CD4-positive, alpha-beta T cell treated with Interferon gamma for 1 hour (primary cell): ENCODE results near the gene ZBTB20.

Experiments
- DNase-seq: peaks from one replicate; pipeline ENCODE4 v3.0.0-alpha.2; 2020

The ZBTB20 gene

DNA sequence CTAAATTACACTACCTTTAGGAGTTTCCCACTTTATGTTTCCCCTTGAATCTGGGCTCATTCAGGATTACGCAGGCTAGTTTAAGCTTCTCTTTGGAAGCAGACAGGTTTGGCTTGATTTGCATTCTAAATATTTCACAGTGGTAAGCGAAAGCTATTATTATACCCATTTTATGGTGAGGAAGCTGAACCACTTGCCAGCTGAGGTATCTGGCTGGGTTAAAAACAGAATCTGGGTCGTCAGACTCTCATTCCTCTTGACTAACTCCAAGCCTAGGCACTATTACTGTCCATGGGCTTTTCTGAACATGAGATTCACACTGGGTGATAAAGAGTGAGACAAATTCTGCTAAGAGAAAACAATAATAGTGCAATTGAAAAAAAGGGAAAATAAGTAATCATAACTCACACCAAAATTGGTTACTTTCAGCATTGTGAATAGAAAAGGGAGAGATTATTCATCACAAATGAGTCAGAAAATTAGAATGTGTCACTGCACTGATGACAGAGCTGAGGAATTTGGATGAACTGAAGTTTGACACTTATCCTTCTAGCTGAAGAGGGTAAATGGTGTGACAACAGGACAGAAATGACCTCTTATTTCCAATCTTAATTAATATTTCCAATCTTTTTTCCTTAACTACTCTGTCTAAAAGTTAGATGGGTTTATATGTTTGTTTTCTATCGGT lies 642.0 kb downstream of the ZBTB20 start:
- DNase-seq = no peak

DNA sequence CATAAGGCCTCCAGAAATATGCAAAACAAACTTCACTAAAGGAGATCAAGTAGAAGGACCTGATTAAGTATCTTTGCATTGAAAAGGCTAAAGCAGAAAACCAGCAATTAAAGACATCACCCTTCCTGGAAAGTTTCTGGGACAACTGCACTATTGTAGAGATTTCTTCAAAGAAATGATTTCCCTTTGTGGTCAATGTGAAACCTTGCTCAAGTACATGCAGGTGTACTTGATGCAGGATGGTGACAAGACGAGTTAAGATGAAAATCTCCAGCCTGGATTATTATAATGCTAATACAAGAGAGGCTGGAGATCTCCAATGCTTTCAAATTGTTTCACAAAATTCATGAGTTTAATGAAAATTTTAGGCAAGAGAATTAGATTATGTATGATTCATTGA lies 644.9 kb downstream of the ZBTB20 start:
- no peak for DNase-seq

DNA sequence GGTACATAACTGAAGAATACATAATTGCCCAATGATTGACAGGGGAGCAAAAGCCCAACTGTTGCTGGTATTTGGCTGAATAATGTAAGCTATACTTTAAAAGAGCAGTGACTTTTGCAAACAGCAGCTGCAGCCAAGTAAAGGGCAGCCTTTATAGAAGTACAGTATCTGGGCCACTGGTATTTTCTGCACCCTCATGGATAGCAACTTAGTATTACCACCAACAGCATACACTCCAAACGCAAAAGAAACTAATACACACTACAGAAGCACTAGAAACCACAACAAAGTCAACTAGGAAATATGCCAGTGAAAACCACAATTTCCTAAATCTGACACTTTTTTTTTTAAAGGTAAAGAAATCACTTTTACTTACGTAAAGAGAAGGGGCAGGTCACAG lies 647.1 kb downstream of the ZBTB20 start:
- DNase-seq = no peak

DNA sequence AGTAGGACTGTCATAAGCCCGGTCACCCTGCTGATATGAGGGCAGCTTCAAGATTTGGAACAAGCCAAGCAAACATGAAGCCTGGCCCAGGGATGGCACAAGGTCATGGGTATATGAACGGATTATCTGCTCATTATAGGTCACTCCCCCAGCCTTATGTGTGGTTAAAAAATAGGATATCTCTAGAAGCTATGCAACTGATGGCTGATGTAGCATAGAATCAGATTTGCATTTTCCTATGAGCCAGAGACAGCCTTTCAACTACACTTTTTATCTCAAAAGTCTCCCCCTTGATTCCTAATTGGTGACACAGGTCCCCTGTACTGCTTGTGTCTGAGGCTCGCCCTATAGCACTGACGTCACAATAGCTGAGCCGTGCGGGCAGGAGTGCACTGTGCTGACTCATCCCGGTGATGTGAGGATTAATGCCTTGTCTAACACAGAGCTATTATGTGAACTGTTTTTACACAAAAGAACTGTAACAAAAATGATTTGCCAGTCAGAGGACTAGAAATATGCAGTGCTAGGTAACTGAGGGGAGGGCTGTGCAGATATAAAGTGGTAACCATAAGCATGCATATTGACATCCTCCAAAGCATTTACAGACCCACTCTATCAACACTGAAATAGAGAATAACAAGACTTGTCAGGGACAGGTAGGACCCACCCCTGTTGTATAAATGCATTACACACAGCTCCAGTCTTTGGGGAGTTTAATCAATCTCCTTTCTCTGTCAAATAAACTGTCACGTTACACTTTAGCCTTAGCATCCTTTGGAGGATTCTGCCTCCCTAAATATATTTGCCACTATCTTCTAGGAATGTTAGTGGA lies 648.3 kb downstream of the ZBTB20 start:
- DNase-seq = no peak

DNA sequence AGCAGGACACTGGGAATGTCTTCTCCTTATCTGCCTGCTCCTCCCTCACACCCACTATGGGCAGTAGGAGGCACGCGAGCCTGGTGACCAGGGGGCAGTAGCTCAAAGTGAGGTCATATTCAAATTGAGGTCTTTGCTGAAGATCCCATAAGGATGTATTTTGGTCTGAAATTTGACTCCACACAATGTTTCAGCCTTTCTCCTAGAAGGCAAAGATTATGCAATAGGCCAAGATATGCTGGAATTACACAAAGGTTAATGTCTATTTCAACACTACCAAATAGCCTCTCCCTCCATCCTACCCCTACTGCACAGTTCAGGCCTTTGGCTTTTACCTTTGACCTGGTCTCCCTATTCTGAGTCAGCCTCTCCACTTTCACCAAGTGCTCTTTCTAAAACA lies 650.2 kb downstream of the ZBTB20 start:
- DNase-seq = no peak

DNA sequence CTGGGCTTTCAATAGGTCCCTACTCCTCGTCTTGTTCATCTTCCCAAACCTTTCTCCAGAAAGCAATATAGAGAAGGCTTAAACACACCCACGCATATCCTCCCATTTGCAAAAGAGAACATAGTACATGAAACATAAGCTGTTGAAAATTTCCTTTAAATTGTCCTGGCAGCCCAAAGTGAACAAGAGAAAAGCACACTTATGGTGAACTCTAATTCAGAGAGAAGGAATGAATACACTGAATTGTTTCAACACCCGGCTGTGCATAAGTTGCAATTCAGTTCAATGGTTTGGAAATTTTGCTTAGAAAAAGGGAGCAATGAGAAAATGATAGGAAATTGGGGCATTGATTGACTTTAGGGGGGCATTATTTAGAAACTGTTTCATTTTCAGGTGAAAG lies 650.6 kb downstream of the ZBTB20 start:
- no peak for DNase-seq

DNA sequence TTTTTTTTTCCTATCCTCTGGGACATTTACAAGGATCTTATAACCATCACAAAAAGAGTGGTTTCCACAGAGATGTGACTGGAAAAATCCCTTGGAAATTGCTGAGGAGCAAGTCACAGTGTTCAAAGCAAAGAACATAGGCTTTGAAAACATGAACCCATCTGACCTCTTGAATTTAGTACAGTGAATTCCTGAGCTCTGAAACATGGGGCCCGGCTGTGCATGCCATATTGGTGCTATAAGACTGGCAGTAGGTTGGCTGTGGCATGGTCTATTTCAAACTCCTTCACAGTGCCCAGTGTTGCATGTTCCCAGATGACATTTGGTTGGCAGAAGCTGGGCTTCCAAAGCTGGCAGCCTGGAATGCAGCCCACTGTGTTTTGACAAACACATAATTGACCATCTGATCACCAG lies 651.1 kb downstream of the ZBTB20 start:
- DNase-seq = no peak

DNA sequence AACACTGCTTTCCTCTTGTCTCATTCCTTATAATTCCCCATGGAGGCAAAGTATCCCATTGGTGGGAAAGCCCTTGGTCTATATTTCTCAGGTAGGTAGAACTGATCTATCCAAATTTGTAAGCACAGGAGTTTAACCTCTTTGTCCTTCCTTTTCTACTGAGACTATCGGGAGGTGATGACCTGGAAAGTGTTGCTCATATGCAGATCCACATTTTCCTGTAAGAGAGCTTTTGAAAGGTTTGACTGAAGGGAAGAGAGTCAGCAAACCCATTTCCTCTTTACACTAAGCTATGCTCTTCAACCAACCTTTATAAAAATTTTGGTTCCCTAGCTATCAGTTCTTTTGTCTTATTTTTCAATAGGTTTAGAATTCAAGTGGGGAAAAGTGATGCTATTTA lies 652.6 kb downstream of the ZBTB20 start:
- no peak for DNase-seq

DNA sequence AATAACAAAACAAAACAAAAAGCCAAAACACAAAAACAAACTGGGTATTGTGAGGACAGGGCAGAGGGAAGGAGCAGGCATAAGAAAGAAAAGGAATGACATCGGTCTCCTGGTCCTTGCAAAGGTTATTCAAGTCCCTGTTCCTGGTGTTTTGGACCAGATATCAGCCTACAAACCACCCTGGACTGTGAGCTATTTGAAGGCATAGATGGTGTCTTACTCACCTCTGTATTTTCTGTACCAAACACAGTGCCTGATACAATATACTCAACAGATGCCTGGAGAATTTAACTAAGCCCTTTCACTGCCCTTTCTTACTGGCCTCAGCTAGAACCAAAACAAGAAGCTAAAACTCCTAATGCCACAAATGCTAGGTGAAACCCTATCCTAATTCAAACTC lies 656.3 kb downstream of the ZBTB20 start:
- DNase-seq = no peak

DNA sequence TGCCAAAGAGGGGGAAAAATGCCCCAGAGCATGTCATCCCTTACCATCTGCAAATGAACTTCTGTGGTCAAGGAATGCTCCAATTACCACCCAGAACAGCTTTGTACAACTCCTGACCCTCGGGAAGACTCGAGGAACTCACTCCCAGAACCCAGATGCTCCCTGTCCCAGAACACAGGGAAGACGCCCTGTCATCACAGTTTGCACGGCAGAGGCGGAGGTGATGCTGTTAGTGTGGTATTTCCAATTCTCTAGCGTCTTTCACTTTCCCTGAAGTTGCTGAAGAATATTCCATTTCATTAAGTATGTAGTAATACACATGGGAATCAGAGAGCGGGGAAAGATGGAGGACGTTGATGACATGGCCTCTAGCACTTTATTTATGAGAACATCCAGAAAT lies 659.6 kb downstream of the ZBTB20 start:
- no peak for DNase-seq

DNA sequence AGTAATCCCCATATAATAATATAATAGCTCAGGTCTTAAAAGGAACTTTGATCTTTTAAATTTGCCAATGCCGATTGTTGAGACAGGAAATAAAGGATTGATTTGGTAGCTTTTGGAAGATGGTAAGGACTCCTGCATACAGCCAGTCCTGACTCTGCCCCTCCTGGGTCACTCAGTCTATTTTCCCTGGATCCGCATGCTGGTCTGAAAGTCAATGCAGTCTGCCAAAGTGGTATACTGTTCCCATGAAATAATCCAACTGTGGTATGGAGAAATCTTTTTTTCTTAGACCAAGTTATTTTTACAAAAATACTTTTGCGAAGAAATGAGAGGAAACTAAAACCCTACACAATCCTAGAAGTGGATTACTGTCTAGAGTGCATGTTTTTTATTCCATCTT lies 662.2 kb downstream of the ZBTB20 start:
- no peak for DNase-seq

DNA sequence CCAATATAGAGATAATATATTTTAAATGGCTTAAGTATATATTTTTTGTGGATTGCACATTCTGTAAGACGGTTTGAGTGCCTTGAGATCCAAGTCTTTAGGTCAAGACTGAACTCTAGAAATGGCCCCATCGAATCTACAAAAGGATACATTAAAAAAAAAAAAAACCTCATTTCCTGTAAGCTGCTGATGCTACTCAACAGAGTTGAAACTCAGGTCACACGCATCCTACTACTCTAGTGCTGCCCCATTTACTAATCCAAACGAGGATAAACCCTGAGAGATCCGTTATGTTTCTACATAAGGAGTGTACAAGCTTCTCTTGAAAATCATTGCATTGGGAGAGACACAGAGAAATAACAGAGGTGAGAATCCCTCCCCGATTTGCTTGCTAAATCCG lies 666.0 kb downstream of the ZBTB20 start:
- DNase-seq = no peak

DNA sequence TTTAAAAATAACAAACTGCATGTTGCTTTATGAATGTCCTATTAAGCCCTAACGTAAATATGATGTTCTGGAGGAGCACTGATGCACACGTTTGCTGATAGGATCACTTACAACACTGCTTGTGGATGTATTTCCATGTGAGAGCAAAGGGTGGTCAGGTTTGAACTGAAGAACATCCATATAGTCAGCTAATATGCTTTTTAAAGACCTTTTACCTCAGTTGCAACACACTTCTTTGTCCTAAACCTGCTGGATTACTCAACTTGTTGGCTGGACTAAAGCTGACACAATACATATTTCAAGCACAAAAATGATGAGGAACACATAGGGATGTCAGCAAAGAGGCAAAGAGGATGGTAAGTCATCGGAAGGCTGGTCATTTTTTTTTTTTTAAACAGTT lies 666.6 kb downstream of the ZBTB20 start:
- no peak for DNase-seq

DNA sequence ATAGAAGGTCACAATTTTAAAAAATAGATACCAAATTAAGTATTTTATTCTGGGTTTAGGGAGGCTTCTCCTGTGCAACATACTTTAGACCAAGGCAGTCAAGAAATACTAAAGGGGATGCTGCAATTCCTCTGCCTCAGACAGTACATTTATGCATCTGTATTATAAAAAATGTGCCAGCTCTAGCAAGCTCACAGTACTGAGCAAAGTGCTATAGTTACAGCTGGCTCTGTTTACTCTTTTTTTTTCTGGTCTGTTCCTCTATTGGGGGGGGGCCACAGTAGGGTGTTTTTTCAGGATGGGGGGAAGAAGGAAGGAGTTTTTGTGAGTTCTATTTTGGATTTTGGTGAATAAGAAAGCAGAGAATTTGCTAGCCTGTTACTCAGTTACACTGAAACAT lies 668.3 kb downstream of the ZBTB20 start:
- no peak for DNase-seq

DNA sequence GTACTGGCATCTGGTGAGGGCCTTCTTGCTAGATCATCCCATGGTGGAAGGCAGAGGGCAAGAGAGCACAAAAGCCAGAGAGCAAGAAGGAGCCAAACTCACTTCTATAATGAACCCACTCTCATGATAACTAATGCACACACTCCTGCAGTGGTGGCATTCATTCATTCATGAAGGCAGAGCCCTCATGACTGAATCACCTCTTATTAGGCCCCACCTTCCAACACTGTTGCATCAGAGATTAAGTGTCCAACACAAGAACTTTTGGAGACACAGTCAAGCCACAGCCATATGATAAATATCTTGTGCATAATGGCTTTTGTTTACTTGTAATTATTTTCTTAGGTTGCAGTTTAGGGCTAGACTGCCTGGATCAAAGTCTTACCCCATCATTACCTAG lies 670.6 kb downstream of the ZBTB20 start:
- no peak for DNase-seq

DNA sequence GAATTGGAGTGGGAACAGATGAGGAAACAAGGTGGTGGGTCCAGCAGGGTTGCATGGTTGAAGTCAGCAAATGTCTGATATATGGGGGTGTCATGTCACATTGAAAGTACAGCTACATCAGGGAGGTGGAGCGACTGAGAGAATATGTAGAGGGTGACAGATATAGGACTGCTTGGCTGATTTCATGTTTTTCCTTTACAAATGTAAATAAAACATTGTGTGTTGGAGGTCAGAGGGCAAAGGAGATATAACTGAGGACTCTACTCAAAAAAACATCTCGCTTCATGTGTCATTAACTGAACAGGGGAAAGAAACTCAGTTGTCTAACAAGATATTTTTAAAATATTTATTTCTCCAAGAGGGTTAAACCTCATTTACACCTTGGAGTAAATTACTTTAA lies 675.6 kb downstream of the ZBTB20 start:
- no peak for DNase-seq

DNA sequence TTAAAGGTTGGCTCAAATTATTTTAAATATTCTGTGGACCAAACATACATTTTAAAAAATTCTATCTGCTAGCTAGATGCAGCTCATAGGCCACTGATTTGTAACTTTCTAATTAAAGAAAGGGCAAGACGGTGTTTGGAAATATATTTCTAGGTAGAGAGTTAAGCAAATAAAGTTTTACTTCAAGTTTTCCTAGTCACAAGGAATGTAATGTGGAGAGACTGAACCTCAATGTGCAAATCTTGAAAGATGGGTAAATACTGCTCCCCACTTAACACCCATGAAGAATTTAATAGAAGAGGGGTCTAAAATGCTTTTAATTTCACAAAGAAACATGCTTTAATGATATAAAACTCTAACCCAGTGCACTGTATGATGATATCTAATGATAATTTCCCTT lies 678.0 kb downstream of the ZBTB20 start:
- DNase-seq = no peak

DNA sequence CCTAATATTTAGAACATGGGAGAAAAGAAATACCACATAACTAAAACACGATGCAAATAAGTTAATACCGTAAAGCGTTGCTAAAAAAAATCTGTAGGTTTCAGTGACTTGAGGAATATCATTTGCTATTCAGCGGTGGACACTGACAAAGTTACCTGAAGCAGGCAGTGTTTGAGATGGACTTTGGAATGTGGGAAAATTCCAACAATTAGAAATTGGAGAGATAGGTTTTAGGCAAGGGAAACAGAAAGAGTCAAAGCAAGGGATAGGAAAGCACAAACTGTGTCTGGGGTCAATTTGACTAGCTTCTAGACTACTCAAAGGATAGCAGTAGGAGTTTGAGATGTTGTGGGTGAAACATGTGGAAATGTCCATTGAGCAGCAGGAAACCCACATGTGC lies 680.3 kb downstream of the ZBTB20 start:
- DNase-seq = no peak

DNA sequence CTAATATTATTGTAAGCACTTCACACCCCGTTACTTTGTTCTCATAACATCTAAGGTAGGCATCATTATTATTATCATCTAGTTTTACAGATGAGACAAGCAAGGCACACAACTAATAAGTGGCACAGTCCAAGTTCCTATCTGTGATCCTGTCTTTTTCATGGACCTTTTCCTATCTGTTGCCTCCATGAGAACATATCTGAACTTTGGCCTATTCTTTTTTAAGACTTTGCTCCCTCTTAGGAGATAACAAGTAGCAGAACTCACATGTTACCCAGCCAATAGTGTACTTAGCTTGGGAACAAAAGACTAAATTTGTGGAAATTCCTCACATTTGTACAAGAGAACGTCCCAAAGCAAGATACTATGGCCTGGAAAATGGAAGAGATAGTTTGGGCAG lies 680.8 kb downstream of the ZBTB20 start:
- DNase-seq = no peak

DNA sequence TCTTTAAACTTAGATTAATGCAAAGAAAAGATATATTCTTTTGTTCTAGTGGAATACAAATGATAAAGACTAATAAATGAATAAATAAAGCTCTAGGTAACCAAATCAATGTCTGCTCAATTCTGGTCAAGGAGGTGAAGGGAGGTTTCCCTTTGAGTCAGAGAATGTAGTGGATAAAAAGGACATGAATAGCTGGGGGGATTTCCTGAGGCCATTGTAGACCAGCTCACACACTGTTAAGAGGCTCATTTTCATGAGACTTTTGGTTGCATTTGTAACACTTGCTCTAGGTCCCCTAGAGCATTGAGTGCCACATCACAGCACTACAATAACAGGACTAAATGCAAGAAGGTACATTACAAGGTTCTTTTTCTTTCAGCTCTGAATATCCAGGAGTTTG lies 682.5 kb downstream of the ZBTB20 start:
- no peak for DNase-seq

DNA sequence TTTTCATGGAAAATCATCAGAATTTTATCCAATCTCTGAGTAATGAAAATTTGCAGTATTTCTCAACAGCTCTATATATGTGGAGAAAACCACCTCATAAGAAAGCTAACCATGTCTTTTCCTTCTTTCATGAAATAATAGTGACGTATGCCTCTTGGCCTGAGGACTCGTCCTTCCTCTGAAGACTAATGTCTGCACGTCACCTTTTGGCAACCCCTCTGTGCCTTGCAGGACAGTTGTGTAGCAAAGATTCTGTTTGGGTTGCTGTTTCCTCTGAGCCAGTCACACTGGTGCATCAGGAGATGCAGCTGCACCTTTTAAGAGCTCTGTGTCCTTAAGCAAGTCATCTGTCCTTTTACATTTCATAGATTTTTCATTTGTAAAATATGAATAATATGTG lies 684.3 kb downstream of the ZBTB20 start:
- no peak for DNase-seq

DNA sequence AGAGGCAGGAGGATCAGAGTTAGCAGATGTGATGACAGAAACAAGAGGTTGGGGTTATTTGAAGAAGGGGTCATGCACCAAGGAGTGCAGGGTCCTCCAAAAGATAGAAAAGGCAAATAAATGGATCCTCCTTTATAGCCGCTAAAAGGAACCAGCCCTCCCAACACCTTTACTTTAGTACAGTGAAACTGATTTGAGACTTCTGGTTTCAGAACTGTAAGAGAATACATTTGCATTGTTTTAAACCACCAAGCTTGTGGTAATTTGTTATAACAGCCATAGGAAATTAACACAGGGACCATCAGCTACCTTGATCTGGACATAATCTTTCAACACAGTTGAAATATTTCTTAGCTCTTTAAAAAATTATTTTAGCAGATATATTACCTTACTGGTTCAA lies 686.6 kb downstream of the ZBTB20 start:
- DNase-seq = no peak

DNA sequence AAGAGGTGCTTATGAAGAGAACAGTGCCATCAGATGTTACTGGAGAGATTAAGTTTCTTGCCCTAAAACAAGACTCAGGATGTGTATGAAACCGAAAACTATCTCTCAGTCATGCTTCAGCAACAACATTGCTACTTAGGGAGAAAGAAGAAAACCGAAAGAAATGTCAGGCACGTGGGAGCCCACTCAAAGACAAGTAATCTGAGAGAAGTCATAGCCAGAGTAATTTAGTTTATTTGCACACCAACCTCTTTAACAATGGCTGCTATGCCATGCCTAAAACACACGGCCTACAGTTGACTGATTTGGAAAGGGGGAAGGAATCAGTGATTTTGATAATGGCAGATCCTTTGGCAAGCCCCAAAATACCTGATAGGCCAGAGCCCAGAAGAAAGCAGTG lies 690.3 kb downstream of the ZBTB20 start:
- DNase-seq = no peak

DNA sequence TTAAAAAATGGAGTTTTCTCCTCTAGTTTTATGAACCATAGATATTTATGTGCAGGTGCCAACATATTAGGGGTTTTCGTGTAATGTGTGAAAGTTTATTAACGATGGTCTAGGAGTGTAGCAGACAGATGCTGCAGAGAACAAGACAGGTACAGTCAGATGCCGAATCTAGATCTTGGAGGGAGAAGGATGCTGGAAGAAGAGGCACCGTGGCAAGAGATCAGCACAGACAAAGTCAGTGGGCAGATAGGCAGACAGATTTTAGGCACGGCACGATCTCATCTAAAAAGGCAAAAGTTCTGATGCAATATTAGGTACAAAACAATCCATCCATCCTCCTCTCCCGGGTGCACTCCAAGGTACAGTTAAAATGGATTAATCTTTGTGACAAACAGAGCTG lies 691.7 kb downstream of the ZBTB20 start:
- DNase-seq = no peak
